Natural killer cell (primary cell): ENCODE data around the gene COMMD3. TPM values are rescaled to one million over a fixed set of nuclear protein-coding genes. Genes with fewer than 3 reads are reported as not detected.

Experiments used
- ATAC-seq, 3 donors: fragments of 150-1000 bp in 2 of 3; fragments of 200-7000 bp in 1 of 3; cut with Tn5 transposase; 1 replicate in 1 of 3; 2 replicates in 2 of 3; pipeline ENCODE4 v1.10.0; 2021; ENCODE audit warnings: mild to moderate bottlenecking in 2 of 3, moderate library complexity in 2 of 3
- DNase-seq, 2 donors: peaks; one replicate each; pipeline versions ENCODE4 v3.0.0 to v3.0.0-alpha.2; 2013 to 2021; ENCODE audit warnings: mixed read lengths in 1 of 2
- H3K27ac ChIP-seq: one replicate; pipeline ENCODE4 v1.5.1; 2013; ENCODE audit warnings: mild to moderate bottlenecking, low read length
- H3K27me3 ChIP-seq: one replicate; pipeline ENCODE4 v1.6.1; 2013; ENCODE audit warnings: low read length; ENCODE audit not compliant: control insufficient read depth, insufficient read depth
- H3K36me3 ChIP-seq: one replicate; pipeline ENCODE4 v1.6.1; 2013; ENCODE audit warnings: low read length; ENCODE audit not compliant: control insufficient read depth, insufficient read depth
- H3K4me1 ChIP-seq: one replicate; pipeline ENCODE4 v1.6.1; 2013; ENCODE audit warnings: low read length; ENCODE audit not compliant: control insufficient read depth, insufficient read depth
- H3K4me3 ChIP-seq: one replicate; pipeline ENCODE4 v1.5.1; 2013; ENCODE audit warnings: low read length
- H3K9me3 ChIP-seq: one replicate; pipeline ENCODE4 v1.6.1; 2013; ENCODE audit warnings: low read length; ENCODE audit not compliant: control insufficient read depth, insufficient read depth
- H3K27ac Mint-ChIP-seq, 2 donors: one replicate each; pipeline ENCODE4 v1.8.0; 2022; ENCODE audit warnings: mild to moderate bottlenecking in 2 of 2, mixed read lengths in 2 of 2, moderate library complexity in 1 of 2
- H3K27me3 Mint-ChIP-seq, 2 donors: one replicate each; pipeline ENCODE4 v1.8.0; 2022; ENCODE audit warnings: low read depth in 2 of 2, mixed read lengths in 2 of 2
- H3K36me3 Mint-ChIP-seq: one replicate; pipeline ENCODE4 v1.8.0; 2022; ENCODE audit warnings: mixed read lengths
- H3K4me1 Mint-ChIP-seq, 2 donors: one replicate each; pipeline ENCODE4 v1.8.0; 2022; ENCODE audit warnings: mixed read lengths in 2 of 2
- H3K4me3 Mint-ChIP-seq: one replicate; pipeline ENCODE4 v1.8.0; 2022; ENCODE audit warnings: mild to moderate bottlenecking, moderate library complexity, mixed read lengths
- H3K9me3 Mint-ChIP-seq, 2 donors: one replicate each; pipeline ENCODE4 v1.8.0; 2022; ENCODE audit warnings: mixed read lengths in 2 of 2
- CTCF ChIP-seq: fragments of 200-600 bp; IDR thresholded peaks from one replicate; pipeline ENCODE4 v1.8.0; 2022; ENCODE audit warnings: antibody characterized with exemption
- WGBS: methylation state at CpG from one replicate; pipeline ENCODE4 v1.1.7; 2013; ENCODE audit warnings: missing lambda C conversion rate; ENCODE audit not compliant: insufficient coverage; 5-methylcytosine and 5-hydroxymethylcytosine counted together
- intact Hi-C: fragments of 100-400 bp; cut with micrococcal nuclease; formaldehyde crosslinking; loops from one replicate; pipeline ENCODE4 v1.14.2; 2022
- total RNA-seq, 4 donors: library from RNA; stranded (reverse); fragments of 120-200 nt in 1 of 4; gene quantifications; one replicate each; pipeline versions ENCODE4 v1.2.3 to v1.2.4, GENCODE V29; 2013 to 2022

Gene COMMD3
- total RNA-seq, 3 donors from 2014 or later (not counting 1 experiment from before 2014, with no cell fraction given): 43.1 to 48.3 (median 44.2) TPM

GRCh38 chr10:22314852-22315251 is 1.3 kb upstream of the COMMD3 start:
- H3K27me3 ChIP-seq: peaks cover 10% of the 10 kb centered on the region
- H3K27ac ChIP-seq: no peak overlapping the region
- H3K27ac Mint-ChIP-seq: peak overlapping the region in 1 of 2 donors; percentile 92
- TF ChIP-seq CTCF: no peak
- H3K36me3 Mint-ChIP-seq: no peaks in the 10 kb centered on the region
- WGBS: 71% methylated on average over 1 of the region's 2 CpGs
- intact Hi-C loops: loop anchor here (5.0 kb wide), 3 partner anchors 63 to 783 kb away; partner anchors contain the start of gene MLLT10
- DNase-seq (no peak), ATAC-seq (no peak)
- no peaks in the 10 kb centered on the region for H3K9me3 Mint-ChIP-seq
- peak overlapping the region; percentile 100 for H3K4me3 Mint-ChIP-seq
- H3K4me1 ChIP-seq: peaks cover 10% of the 10 kb centered on the region
- peaks cover 8 to 13% of the 10 kb centered on the region in 2 donors for H3K27me3 Mint-ChIP-seq
- no peak overlapping the region for H3K4me3 ChIP-seq
- H3K4me1 Mint-ChIP-seq: peaks cover 17 to 27% of the 10 kb centered on the region in 2 donors
- H3K36me3 ChIP-seq: no peaks in the 10 kb centered on the region
- H3K9me3 ChIP-seq: no peaks in the 10 kb centered on the region

GRCh38 chr10:22315455-22316285 is 518 bp upstream of the COMMD3 start:
- Histone ChIP-seq H3K36me3 (no peaks in the 10 kb centered on the region), H3K27ac (peak overlapping the region; percentile 69), H3K9me3 (no peaks in the 10 kb centered on the region), H3K27me3 (peaks cover 8% of the 10 kb centered on the region), H3K4me3 (peak overlapping the region; percentile 96), H3K4me1 (peaks cover 11% of the 10 kb centered on the region)
- peaks cover 11 to 12% of the 10 kb centered on the region in 2 donors for H3K27me3 Mint-ChIP-seq
- 1% methylated on average over 53 of the region's 53 CpGs for WGBS
- peak overlapping the region; percentile 100 for H3K4me3 Mint-ChIP-seq
- no peak for TF ChIP-seq CTCF
- H3K36me3 Mint-ChIP-seq: no peaks in the 10 kb centered on the region
- H3K9me3 Mint-ChIP-seq: no peaks in the 10 kb centered on the region
- intact Hi-C loops: loop anchor here (1.0 to 5.0 kb wide), 5 partner anchors 25 to 783 kb away; partner anchors contain the start of gene MLLT10
- peak in 1 of 2 donors; percentile 44 for DNase-seq
- H3K4me1 Mint-ChIP-seq: peaks cover 22 to 33% of the 10 kb centered on the region in 2 donors
- peak overlapping the region; percentile 92 to 93 for H3K27ac Mint-ChIP-seq
- peak in 1 of 3 donors; percentile 31 for ATAC-seq

DNA sequence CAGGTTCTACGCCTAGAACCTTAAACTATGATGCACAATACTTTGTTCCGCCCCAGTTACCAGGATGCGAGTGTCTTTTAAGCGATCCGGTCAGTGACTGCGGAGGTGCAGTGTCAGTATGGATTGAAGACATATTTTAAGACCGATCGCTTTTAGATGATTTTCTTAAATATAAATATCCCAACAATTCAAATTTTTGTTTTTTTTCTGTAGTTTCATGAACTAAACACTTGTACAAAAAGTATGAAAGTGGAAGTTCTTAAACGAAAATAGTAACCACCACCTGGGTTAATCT is 835 bp downstream of the COMMD3 start:
- no peaks in the 10 kb centered on the region for H3K9me3 Mint-ChIP-seq
- TF ChIP-seq CTCF: no peak
- no peaks in the 10 kb centered on the region for H3K9me3 ChIP-seq
- H3K4me3 ChIP-seq: peak overlapping the region; percentile 96
- H3K27ac Mint-ChIP-seq: peak overlapping the region; percentile 92 to 93
- 20% methylated on average over 6 of the region's 9 CpGs for WGBS
- ATAC-seq (peak in 2 of 3 donors; percentile 1 to 5), DNase-seq (no peak)
- no peaks in the 10 kb centered on the region for H3K36me3 ChIP-seq
- intact Hi-C loops: loop anchor here (5.0 kb wide), 3 partner anchors 65 to 785 kb away; partner anchors contain the start of gene MLLT10
- peak overlapping the region; percentile 89 for H3K4me3 Mint-ChIP-seq
- H3K36me3 Mint-ChIP-seq: no peaks in the 10 kb centered on the region
- peaks cover 23 to 33% of the 10 kb centered on the region in 2 donors for H3K4me1 Mint-ChIP-seq
- peaks cover 2% of the 10 kb centered on the region for H3K27me3 ChIP-seq
- H3K27ac ChIP-seq: peak overlapping the region; percentile 89
- peaks cover under 1 to 3% of the 10 kb centered on the region in 2 donors for H3K27me3 Mint-ChIP-seq
- peaks cover 13% of the 10 kb centered on the region for H3K4me1 ChIP-seq
